Sigmoid colon (tissue), 7 donors: Measurements from ENCODE around the gene HOXC13. TPM values are rescaled to one million over a fixed set of nuclear protein-coding genes. Genes with fewer than 3 reads are reported as not detected.
A peak's percentile ranks its signal among the peaks of the same experiment; 100 is the strongest.

Experiments
- DNase-seq: peaks from one replicate; pipeline ENCODE4 v3.0.0-alpha.2; 2019
- H3K27ac ChIP-seq, 4 donors: fragments of 200-600 bp; sonication (generic); one replicate each; pipeline ENCODE4 v1.5.1; 2016 to 2019; ENCODE audit warnings: mild to moderate bottlenecking in 1 of 4
- H3K27me3 ChIP-seq, 3 donors: fragments of 200-600 bp; sonication (generic); one replicate each; pipeline ENCODE4 v1.5.1; 2019; ENCODE audit warnings: mild to moderate bottlenecking in 1 of 3
- H3K36me3 ChIP-seq, 4 donors: fragments of 200-600 bp; sonication (generic); one replicate each; pipeline ENCODE4 v1.5.1; 2016 to 2019
- H3K4me1 ChIP-seq, 4 donors: fragments of 200-600 bp; sonication (generic); one replicate each; pipeline ENCODE4 v1.5.1; 2017 to 2019
- H3K4me3 ChIP-seq, 4 donors: fragments of 200-600 bp; sonication (generic); one replicate each; pipeline ENCODE4 v1.5.1; 2017 to 2019; ENCODE audit warnings: mild to moderate bottlenecking in 2 of 4, moderate library complexity in 1 of 4
- H3K9me3 ChIP-seq, 4 donors: fragments of 200-600 bp in 3 of 4; sonication (generic) in 3 of 4; one replicate each; pipeline versions ENCODE4 v1.5.1 to v1.6.1; 2013 to 2019
- CTCF ChIP-seq, 4 experiments: fragments of 450-650 bp in 3 of 4; fragments of 200-600 bp in 1 of 4; IDR thresholded peaks; one replicate each; pipeline ENCODE4 v1.5.1; 2016 to 2019; ENCODE audit warnings: antibody characterized with exemption in 4 of 4, mild to moderate bottlenecking in 3 of 4, moderate library complexity in 2 of 4
- EP300 ChIP-seq, 4 donors: sonication (generic); formaldehyde crosslinking; IDR thresholded peaks; one replicate each; pipeline ENCODE4 v1.6.1; 2017; ENCODE audit warnings: antibody characterized with exemption in 4 of 4
- POLR2A ChIP-seq, 2 donors: fragments of 450-650 bp; IDR thresholded peaks; one replicate each; pipeline ENCODE4 v1.6.1; 2016; ENCODE audit warnings: antibody characterized with exemption in 2 of 2, mild to moderate bottlenecking in 2 of 2, moderate library complexity in 2 of 2
- POLR2AphosphoS5 ChIP-seq, 4 donors: sonication (generic); formaldehyde crosslinking; IDR thresholded peaks; one replicate each; pipeline ENCODE4 v1.6.1; 2017; ENCODE audit warnings: antibody characterized with exemption in 4 of 4
- WGBS, 2 donors: extraction: QIAGEN DNeasy Blood & Tissue Kit; methylation state at CpG; one replicate each; pipeline ENCODE4 v1.1.7; 2013; 5-methylcytosine and 5-hydroxymethylcytosine counted together
- intact Hi-C: fragments of 100-400 bp; cut with DNase I; formaldehyde crosslinking; loops from one replicate; pipeline ENCODE4 v1.15.1; 2023
- polyA plus RNA-seq, 3 donors: library from polyadenylated mRNA; stranded (reverse); fragments of 200-250 nt; gene quantifications; one replicate each; pipeline ENCODE4 v1.2.3, GENCODE V29; 2013
- total RNA-seq, 4 donors: library from RNA; depleted of rRNA; stranded (reverse); fragments of >200 nt; gene quantifications; one replicate each; pipeline ENCODE4 v1.1.0, GENCODE V29; 2016
- donor health status: healthy with polysubstance abuse.
- donor health status: Bipolar disorder and iron deficiency.
- donor health status: healthy.

Gene HOXC13
- total and polyA plus RNA-seq, 7 donors = 0.60 TPM; not detected in 6

DNA sequence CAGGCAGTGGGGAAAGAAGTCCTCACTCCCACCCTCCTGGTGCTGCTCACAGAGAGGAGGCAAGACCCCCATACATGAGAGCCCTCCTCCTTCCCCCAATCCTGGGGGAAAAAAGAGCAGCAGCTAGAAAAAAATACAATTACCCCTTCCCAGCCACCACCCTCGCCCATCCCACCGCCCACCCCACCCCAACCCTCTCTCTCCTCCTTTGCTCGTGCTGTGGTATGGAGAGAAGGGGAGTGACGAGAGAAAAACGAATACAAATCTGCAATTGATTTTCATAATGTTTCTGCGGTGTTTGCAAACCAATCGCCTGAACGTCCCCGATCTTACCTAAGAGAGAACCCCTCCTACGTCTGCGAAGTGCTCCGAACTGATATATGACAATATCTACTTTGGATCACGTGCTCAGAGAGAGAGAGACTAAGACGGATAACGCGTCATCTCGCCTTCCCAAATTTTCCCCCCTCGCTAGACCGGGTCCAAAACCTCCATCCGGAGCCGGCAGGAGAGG is 34.1 kb downstream of the HOXC13 start, which contains the start of gene HOXC11:
Gene HOXC11 (plus strand): TSS at position 405 of the 514 bp plus-strand sequence. CDS start 116 bp downstream, outside the sequence.
- peaks cover 0 to 30% (median 26%) of the 10 kb centered on the region in 4 donors for H3K4me1 ChIP-seq
- 5 to 19% methylated on average over 21 of the region's 21 CpGs for WGBS, 2 donors
- TF ChIP-seq EP300 (IDR thresholded peaks at IDR 0.05) = no peak
- TF ChIP-seq POLR2AphosphoS5 (IDR thresholded peaks at IDR 0.05) = no peak
- no peak for TF ChIP-seq POLR2A (IDR thresholded peaks at IDR 0.05)
- no peak for TF ChIP-seq CTCF (IDR thresholded peaks at IDR 0.05)
- no peaks in the 10 kb centered on the region for H3K36me3 ChIP-seq
- peaks cover 98 to 100% (median 98%) of the 10 kb centered on the region in 3 donors for H3K27me3 ChIP-seq
- H3K4me3 ChIP-seq = no peak within 1 kb of the TSS
- no peak within 1 kb of the TSS for H3K27ac ChIP-seq
- no peaks in the 10 kb centered on the region for H3K9me3 ChIP-seq
- no peak for DNase-seq
- intact Hi-C loops = no loop called here

- Histone ChIP-seq H3K27me3 (peaks cover 96 to 100% (median 99%) of the 10 kb centered on the region in 3 donors), H3K27ac (no peak overlapping the region), H3K4me1 (peaks cover 0 to 30% (median 26%) of the 10 kb centered on the region in 4 donors), H3K36me3 (no peaks in the 10 kb centered on the region), H3K4me3 (no peak overlapping the region), H3K9me3 (no peaks in the 10 kb centered on the region)
- TF ChIP-seq POLR2AphosphoS5 (IDR thresholded peaks at IDR 0.05) = no peak
- no peak for TF ChIP-seq EP300 (IDR thresholded peaks at IDR 0.05)
- TF ChIP-seq POLR2A (IDR thresholded peaks at IDR 0.05) = no peak
- TF ChIP-seq CTCF (IDR thresholded peaks at IDR 0.05) = no peak
- intact Hi-C loops = no loop called here
- 4 to 17% methylated on average over 71 of the region's 71 CpGs for WGBS, 2 donors
- DNase-seq = no peak
Measured at GRCh38 chr12:53973236-53974042, 34.8 kb downstream of the HOXC13 start.

DNA sequence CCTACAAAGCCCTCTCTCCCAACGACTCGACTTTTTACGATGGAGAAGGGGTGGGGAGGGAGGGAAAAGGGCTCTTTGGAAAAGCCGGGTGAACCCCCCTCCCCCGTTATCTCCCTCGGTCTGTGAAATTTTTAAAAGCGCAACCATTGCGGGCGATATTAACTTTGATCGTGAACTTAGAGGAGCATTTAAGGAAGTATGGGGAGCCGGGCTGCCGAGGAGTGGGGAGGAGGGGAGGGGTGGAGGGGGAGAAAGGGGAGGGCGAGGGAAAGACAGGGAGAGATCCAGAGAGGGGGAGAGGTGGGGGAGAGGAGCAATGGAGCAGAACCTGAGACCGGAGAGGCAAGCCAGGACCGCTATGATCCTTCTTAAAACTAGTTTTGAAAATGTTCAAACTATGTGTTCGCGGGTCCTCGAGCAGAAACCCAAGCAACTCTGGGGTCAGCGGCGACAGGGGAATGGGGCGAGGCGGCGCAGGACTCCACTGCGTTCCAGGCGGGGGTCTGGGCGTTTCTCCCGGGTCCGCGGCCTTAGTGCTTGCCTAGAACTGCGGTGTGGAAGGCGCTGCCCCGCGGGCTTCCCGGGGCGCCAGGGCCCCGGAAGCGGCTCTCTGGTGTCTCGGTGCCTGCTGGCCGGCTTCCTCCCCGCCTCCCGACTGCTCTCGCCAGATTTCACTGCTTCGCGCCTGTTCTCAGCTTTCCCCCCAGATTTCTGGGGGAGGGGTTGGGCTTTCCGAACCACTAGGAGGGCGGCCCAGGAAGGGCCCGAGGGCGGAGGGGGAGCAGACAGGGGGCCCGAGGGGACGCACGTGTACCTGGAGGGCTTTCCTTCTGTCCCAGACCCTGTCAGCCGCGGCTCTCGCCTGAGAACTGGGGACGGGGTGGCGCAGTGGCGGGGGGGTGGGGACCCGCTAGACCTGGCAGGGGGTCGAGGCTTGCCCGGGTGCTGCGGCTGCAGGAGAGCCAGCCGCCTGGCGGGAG is 35.7 kb downstream of the HOXC13 start, which contains the start of gene HOTAIR:
Gene HOTAIR (minus strand): TSS at position 871 of the 980 bp plus-strand sequence.
- peaks cover 94 to 100% (median 100%) of the 10 kb centered on the region in 3 donors for H3K27me3 ChIP-seq
- TF ChIP-seq POLR2AphosphoS5 (IDR thresholded peaks at IDR 0.05) = no peak
- TF ChIP-seq EP300 (IDR thresholded peaks at IDR 0.05) = no peak
- no peak for TF ChIP-seq POLR2A (IDR thresholded peaks at IDR 0.05)
- no peak for TF ChIP-seq CTCF (IDR thresholded peaks at IDR 0.05)
- H3K9me3 ChIP-seq = no peaks in the 10 kb centered on the region
- intact Hi-C loops = no loop called here
- peaks cover 0 to 30% (median 26%) of the 10 kb centered on the region in 4 donors for H3K4me1 ChIP-seq
- H3K4me3 ChIP-seq = peak within 1 kb of the TSS in 3 of 4 donors; percentile 15 to 26 (median 20)
- WGBS, 2 donors = 3 to 10% methylated on average over 63 of the region's 63 CpGs
- no peaks in the 10 kb centered on the region for H3K36me3 ChIP-seq
- H3K27ac ChIP-seq = no peak within 1 kb of the TSS
- DNase-seq = no peak

GRCh38 chr12:53975064-53975471 is 36.4 kb downstream of the HOXC13 start:
- no peak for DNase-seq
- peaks cover 88 to 100% (median 100%) of the 10 kb centered on the region in 3 donors for H3K27me3 ChIP-seq
- no peaks in the 10 kb centered on the region for H3K36me3 ChIP-seq
- H3K4me1 ChIP-seq = peaks cover 0 to 30% (median 26%) of the 10 kb centered on the region in 4 donors
- H3K9me3 ChIP-seq = no peaks in the 10 kb centered on the region
- no peak for TF ChIP-seq EP300 (IDR thresholded peaks at IDR 0.05)
- no peak for TF ChIP-seq POLR2AphosphoS5 (IDR thresholded peaks at IDR 0.05)
- TF ChIP-seq POLR2A (IDR thresholded peaks at IDR 0.05) = no peak
- no peak for TF ChIP-seq CTCF (IDR thresholded peaks at IDR 0.05)
- WGBS, 2 donors = 3 to 10% methylated on average over 25 of the region's 25 CpGs
- H3K27ac ChIP-seq = no peak overlapping the region
- peak overlapping the region in 1 of 4 donors; percentile 26 for H3K4me3 ChIP-seq
- intact Hi-C loops = no loop called here
